Smooth muscle cell of the brain vasculature (primary cell): ENCODE data around the gene CBFB.
A peak's percentile ranks its signal among the peaks of the same experiment; 100 is the strongest.
"Not testable (repeated sequence)": the region's sequence is repeated elsewhere in the genome, so short reads cannot be mapped to it uniquely, and the experiment has no call there.

ENCODE experiments used
- DNase-seq: peaks from one replicate; pipeline ENCODE4 v3.0.0-alpha.2; 2012; ENCODE audit warnings: low read depth, low spot score

Gene CBFB

DNA sequence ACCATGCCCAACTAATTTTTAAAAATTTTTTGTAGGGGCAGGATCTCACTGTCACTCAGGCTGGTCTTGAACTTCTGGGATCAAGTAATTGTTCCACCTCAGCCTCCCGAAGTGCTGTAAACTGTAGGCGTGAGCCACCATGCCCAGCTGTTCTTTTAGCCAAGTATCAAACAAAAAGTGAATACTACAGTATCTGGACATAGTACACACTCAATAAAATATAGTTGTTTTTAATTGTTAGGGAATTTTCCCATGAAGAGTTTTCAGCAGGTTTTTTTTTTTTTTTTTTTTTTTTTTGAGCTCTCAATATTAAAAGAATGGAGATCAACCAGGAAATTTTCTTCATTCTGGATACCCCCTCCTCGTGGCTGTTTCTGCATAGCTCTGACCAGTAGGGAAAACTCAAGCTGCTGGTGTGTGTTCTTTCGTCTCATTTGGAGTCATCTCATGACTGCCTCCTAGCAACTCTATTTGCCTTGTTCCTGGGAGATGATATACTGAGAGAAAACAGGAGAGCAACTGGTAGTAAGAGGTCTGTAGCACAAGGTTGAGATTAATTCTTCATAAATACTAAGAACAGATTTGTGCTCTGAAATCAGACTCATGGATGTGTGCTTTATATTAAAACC is 64.3 kb downstream of the CBFB start:
- DNase-seq: no peak

- DNase-seq: no peak
These were observed 69.7 kb downstream of the CBFB start for GRCh38 chr16:67098599-67098998.

GRCh38 chr16:67100569-67101310 is 71.8 kb downstream of the CBFB start:
- no peak for DNase-seq

- DNase-seq: no peak
These were observed 72.5 kb downstream of the CBFB start for GRCh38 chr16:67101311-67102082.

- DNase-seq: no peak
These were observed 75.1 kb downstream of the CBFB start for GRCh38 chr16:67104061-67104460.

DNA sequence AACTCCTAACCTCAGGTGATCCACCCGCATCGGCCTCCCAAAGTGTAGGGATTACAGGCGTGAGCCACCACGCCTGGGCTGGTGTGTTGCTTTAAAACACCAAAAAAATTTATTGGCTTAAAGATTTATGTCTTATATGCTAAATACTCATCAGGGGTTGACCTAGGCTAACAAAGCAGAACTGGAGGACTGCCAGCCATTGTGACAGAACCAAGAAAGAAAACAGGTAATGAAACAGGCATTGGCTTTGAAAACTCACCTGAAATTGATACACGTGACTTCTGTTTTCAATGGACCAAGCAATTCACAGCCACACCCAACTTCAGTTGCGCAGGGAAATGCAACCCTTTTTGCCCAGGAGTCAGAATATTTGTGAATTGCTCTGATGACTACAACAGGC is 75.9 kb downstream of the CBFB start:
- DNase-seq: no peak

GRCh38 chr16:67105246-67105645 is 76.3 kb downstream of the CBFB start:
- no peak for DNase-seq

- DNase-seq: no peak
These were observed 76.9 kb downstream of the CBFB start for GRCh38 chr16:67105881-67106280.

DNA sequence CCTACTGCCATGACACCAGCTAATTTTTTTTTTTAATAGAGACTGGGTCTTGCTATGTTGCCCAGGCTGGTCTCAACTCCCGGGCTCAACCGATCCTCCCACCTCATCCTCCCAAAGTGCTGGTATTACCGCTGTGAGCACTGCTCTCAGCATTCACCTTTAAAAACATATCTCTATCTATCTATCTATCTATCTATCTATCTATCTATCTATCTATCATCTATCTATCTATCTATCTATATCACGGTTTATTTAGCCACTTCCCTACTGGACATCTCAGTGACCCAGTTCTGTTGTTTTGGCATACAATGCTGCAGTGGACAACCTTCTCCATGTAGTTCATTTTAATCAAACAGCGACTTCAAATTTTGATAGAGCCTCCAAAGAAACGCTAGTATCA is 79.5 kb downstream of the CBFB start:
- no peak for DNase-seq

DNA sequence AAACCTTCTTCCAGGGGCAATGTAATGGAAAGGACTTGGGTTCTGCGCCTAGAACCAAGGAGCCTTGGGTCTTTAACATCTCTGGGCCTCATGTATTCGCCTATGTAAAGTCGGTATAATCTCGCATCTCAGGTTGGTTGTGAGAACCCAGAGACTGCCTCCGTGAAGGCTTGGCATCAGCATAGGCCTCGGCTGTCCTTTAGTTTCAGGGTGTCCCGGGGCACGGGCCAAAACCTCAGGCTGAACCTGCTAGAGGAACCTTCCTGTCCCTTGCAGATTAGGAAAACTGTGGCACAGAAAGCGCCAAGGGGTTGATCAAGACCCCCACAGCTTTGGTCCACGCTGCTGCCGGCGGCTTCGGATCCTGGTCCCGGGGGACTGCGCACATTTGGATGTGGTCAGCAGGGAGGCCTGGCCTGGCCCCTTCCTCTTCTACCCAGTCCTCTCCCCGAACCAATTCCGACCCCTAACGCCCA is 80.0 kb downstream of the CBFB start:
- DNase-seq: no peak

DNA sequence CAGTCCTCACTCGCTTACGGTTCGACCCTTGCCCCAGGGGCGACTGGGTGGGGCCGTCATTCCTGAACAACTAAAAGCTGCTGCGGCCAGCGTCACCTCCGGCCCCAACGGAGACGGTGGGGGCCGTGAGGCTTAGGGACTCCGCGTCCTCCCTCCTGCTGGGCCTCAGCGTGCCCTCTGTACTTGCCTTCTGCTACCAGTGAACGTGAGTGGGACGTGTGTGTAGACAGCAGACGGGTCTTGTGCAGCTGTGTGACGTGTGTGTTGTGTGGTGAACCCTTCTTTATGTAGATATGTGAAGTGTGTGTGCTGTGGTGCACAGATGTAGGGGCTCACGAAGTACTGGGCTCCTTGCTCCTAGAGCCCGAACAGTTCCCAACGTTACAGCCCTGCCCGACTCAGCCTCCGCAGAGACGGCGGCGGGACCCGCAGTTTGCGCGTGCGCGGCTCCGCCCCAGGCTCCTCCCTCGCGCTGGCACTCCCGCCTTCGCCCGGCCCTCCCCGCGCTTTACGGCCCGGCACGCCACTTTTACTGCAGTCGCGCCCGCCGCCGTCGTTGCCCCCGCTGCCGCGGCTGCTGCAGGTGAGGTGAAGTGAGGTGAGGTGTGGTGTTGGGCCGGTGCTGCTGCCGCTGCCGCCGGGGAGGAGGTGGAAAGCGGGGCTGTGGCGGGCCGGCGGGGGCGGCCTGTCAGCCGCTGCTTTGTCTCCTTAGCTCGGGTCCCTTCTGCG is 80.6 kb downstream of the CBFB start, which contains the start of gene PHAF1:
Gene PHAF1, plus strand, starts transcription at position 535 of the 729 bp plus-strand sequence. CDS start 235 bp downstream, outside the sequence.
- DNase-seq: peak; percentile 65

GRCh38 chr16:67111951-67112444 is 83.0 kb downstream of the CBFB start:
- DNase-seq: no peak

- DNase-seq: no peak
These were observed 83.8 kb downstream of the CBFB start for GRCh38 chr16:67112591-67113399.

DNA sequence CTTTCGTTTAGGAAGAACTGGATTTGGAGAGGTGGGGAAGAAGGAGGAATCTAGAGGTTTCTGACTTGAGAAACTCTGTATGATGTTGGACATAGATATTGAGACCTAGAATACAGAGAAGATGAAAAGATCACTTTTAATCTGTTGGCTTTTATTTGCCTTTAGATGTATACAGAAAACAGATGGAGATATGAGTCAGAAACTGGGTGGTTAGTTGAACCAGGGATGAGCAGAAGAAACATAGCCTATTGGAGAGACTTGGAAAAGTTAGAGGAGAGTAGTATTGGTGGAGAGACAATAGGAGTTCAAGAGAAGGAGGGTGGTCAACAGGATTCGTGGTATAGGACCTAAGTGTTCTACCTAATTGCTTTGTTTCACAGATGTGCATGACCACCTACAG is 85.8 kb downstream of the CBFB start:
- DNase-seq: no peak

DNA sequence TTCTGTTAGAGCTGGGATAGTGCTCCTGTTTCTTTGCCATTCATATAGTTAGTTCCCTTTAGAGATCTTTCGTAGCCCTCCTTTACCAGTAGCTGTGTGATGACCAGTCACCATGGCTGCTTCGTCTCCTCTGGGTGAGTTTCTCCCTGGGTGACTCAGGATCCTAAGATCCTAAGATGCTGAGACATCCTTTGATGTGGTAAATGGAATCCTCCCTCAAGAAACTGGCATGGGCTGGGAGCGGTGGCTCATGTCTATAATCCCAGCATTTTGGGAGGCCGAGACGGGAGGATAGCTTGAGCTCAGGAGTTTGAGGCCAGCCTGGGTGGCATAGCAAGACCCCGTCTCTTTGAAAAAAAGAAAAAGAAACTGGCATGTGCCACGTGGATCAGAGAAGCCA is 86.7 kb downstream of the CBFB start:
- no peak for DNase-seq

DNA sequence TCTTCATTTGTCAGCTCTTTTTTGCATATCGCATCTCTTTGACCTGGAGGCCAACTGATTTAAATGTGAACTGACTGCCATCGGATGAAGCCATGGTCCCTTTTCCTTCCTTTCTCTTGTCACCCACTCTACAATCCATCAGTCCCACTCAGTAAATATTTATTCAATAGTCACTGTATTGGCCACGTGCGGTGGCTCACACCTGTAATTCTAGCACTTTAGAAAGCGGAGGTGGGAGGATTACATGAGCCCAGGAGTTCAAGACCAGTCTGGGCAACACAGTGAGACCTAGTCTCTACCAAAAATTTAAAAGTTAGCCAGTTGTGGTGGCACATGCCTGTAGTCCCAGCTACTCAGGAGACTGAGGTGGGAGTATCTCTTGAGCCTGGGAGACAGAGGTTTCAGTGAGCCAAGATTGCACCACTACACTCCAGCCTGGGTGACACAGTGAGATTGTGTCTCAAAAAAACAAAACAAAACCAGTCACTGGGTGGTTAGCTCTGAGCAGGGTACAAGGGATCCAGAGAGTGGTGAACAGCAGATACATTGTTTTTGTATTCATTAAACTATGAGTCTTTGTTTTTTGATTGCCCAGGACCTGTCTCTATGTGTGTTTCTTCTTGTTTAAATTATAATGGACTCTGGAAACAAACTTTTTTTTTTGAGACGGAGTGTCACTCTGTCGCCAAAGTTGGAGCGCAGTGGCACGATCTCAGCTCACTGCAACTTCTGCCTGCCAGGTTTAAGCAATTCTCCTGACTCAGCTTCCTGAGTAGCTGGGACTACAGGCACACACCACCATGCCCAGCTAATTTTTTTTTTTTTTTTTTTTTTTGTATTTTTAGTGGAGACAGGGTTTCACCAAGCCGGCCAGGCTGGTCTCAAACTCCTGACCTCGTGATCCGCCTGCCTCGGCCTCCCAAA is 87.7 kb downstream of the CBFB start:
- no peak for DNase-seq

- DNase-seq: no peak
These were observed 88.8 kb downstream of the CBFB start for GRCh38 chr16:67117716-67118115.

GRCh38 chr16:67120025-67120424 is 91.1 kb downstream of the CBFB start:
- no peak for DNase-seq

DNA sequence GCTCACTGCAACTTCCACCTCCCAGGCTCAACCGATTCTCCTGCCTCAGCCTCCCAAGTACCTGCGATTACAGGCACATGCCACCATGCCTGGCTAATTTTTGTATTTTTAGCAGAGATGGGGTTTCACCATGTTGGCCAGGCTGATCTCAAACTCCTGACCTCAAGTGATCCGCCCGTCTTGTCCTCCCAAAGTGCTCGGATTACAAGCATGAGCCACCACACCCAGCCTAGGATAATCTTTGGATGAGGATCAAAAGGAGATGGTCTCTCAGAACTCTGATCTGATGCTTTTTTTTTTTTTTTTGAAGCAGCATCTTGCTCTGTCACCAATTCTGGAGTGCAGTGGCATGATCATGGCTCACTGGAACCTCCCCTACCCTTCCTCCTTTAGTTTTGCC is 93.8 kb downstream of the CBFB start:
- not testable (repeated sequence) for DNase-seq

- DNase-seq: no peak
These were observed 99.5 kb downstream of the CBFB start for GRCh38 chr16:67128417-67128816.
